Osteocyte (in vitro differentiated cells): ENCODE measurements around the gene TRIO. TPM values are rescaled to one million over a fixed set of nuclear protein-coding genes. Genes with fewer than 3 reads are reported as not detected.
A peak's percentile ranks its signal among the peaks of the same experiment; 100 is the strongest.
"Not testable (repeated sequence)": the region's sequence is repeated elsewhere in the genome, so short reads cannot be mapped to it uniquely, and the experiment has no call there.

Experiments
- DNase-seq: peaks from one replicate; pipeline ENCODE4 v3.0.0; 2021; ENCODE audit warnings: mixed read lengths; ENCODE audit not compliant: unreplicated experiment; ENCODE audit errors: extremely low spot score
- H3K27ac Mint-ChIP-seq: one replicate; pipeline ENCODE4 v1.8.0; 2021; ENCODE audit warnings: mild to moderate bottlenecking, mixed read lengths; ENCODE audit not compliant: unreplicated experiment
- H3K27me3 Mint-ChIP-seq: one replicate; pipeline ENCODE4 v1.8.0; 2021; ENCODE audit warnings: mixed read lengths; ENCODE audit not compliant: unreplicated experiment
- H3K36me3 Mint-ChIP-seq: one replicate; pipeline ENCODE4 v1.8.0; 2021; ENCODE audit warnings: mixed read lengths; ENCODE audit not compliant: unreplicated experiment
- H3K4me1 Mint-ChIP-seq: one replicate; pipeline ENCODE4 v1.8.0; 2021; ENCODE audit warnings: mixed read lengths; ENCODE audit not compliant: unreplicated experiment
- H3K4me3 Mint-ChIP-seq: one replicate; pipeline ENCODE4 v1.8.0; 2021; ENCODE audit warnings: mild to moderate bottlenecking, moderate library complexity, mixed read lengths; ENCODE audit not compliant: unreplicated experiment
- H3K9me3 Mint-ChIP-seq: one replicate; pipeline ENCODE4 v1.8.0; 2021; ENCODE audit warnings: mixed read lengths; ENCODE audit not compliant: unreplicated experiment
- CTCF ChIP-seq: fragments of 200-600 bp; sonication (generic); IDR thresholded peaks from 2 replicates; pipeline ENCODE4 v1.5.0; 2021; ENCODE audit warnings: antibody characterized with exemption, mild to moderate bottlenecking, moderate library complexity
- total RNA-seq: library from RNA; stranded (reverse); gene quantifications from 2 replicates; pipeline ENCODE4 v1.2.1, GENCODE V29; 2021

TRIO gene
- total RNA-seq, 1 donor from 2014 or later, result 336 TPM

GRCh38 chr5:14388741-14389140, 245.6 kb downstream of the TRIO start:
- no peak for DNase-seq
- no peaks in the 10 kb centered on the region for H3K9me3 Mint-ChIP-seq
- no peak overlapping the region for H3K4me3 Mint-ChIP-seq
- peaks cover 65% of the 10 kb centered on the region for H3K36me3 Mint-ChIP-seq
- no peak overlapping the region for H3K27ac Mint-ChIP-seq
- no peaks in the 10 kb centered on the region for H3K27me3 Mint-ChIP-seq
- TF ChIP-seq CTCF, result no peak
- no peaks in the 10 kb centered on the region for H3K4me1 Mint-ChIP-seq

GRCh38 chr5:14392552-14392951, 249.4 kb downstream of the TRIO start:
- peaks cover 57% of the 10 kb centered on the region for H3K36me3 Mint-ChIP-seq

GRCh38 chr5:14394365-14394764, 251.2 kb downstream of the TRIO start:
- TF ChIP-seq CTCF, result no peak
- no peaks in the 10 kb centered on the region for H3K27me3 Mint-ChIP-seq
- no peak for DNase-seq
- no peaks in the 10 kb centered on the region for H3K9me3 Mint-ChIP-seq
- peaks cover 49% of the 10 kb centered on the region for H3K36me3 Mint-ChIP-seq
- H3K27ac Mint-ChIP-seq, result no peak overlapping the region
- peaks cover 17% of the 10 kb centered on the region for H3K4me1 Mint-ChIP-seq
- no peak overlapping the region for H3K4me3 Mint-ChIP-seq

More at GRCh38 chr5:14392552-14392951, 249.4 kb downstream of the TRIO start:
- DNase-seq, H3K4me1 Mint-ChIP-seq, H3K9me3 Mint-ChIP-seq, H3K27me3 Mint-ChIP-seq, H3K4me3 Mint-ChIP-seq, H3K27ac Mint-ChIP-seq: not testable (repeated sequence)

GRCh38 chr5:14395411-14395810, 252.3 kb downstream of the TRIO start:
- H3K4me1 Mint-ChIP-seq, result peaks cover 28% of the 10 kb centered on the region
- TF ChIP-seq CTCF, result no peak
- DNase-seq, result no peak
- peak overlapping the region; percentile 8 for H3K27ac Mint-ChIP-seq
- peaks cover 38% of the 10 kb centered on the region for H3K36me3 Mint-ChIP-seq
- H3K9me3 Mint-ChIP-seq, result no peaks in the 10 kb centered on the region
- no peaks in the 10 kb centered on the region for H3K27me3 Mint-ChIP-seq
- H3K4me3 Mint-ChIP-seq, result no peak overlapping the region

- H3K4me1 Mint-ChIP-seq, result peaks cover 34% of the 10 kb centered on the region
- no peak overlapping the region for H3K27ac Mint-ChIP-seq
- no peak for DNase-seq
- no peak overlapping the region for H3K4me3 Mint-ChIP-seq
- TF ChIP-seq CTCF, result no peak
- no peaks in the 10 kb centered on the region for H3K27me3 Mint-ChIP-seq
- peaks cover 33% of the 10 kb centered on the region for H3K36me3 Mint-ChIP-seq
- no peaks in the 10 kb centered on the region for H3K9me3 Mint-ChIP-seq
Observed at GRCh38 chr5:14396066-14396465, 252.9 kb downstream of the TRIO start.

GRCh38 chr5:14396737-14397136, 253.6 kb downstream of the TRIO start:
- Mint-ChIP-seq H3K9me3 (no peaks in the 10 kb centered on the region), H3K4me1 (peaks cover 41% of the 10 kb centered on the region), H3K4me3 (no peak overlapping the region), H3K27me3 (no peaks in the 10 kb centered on the region), H3K27ac (no peak overlapping the region), H3K36me3 (peaks cover 30% of the 10 kb centered on the region)
- TF ChIP-seq CTCF, result no peak
- no peak for DNase-seq
